Esophagus muscularis mucosa (tissue), 3 donors: ENCODE measurements around the gene PAX5.

ENCODE experiments used
- POLR2A ChIP-seq: fragments of 450-650 bp; IDR thresholded peaks from one replicate; pipeline ENCODE4 v1.6.1; 2017; ENCODE audit warnings: antibody characterized with exemption, moderate library complexity, mild to moderate bottlenecking, low read depth
- TF ChIP-seq, protein P1 (sequence below), 3 experiments: fragments of 200-600 bp in 2 of 3; fragments of 450-650 bp in 1 of 3; sonication (generic) in 2 of 3; IDR thresholded peaks; one replicate each; pipeline ENCODE4 v1.5.1; 2017 to 2019; ENCODE audit warnings: antibody characterized with exemption in 3 of 3, mild to moderate bottlenecking in 2 of 3, moderate library complexity in 1 of 3

DNA sequence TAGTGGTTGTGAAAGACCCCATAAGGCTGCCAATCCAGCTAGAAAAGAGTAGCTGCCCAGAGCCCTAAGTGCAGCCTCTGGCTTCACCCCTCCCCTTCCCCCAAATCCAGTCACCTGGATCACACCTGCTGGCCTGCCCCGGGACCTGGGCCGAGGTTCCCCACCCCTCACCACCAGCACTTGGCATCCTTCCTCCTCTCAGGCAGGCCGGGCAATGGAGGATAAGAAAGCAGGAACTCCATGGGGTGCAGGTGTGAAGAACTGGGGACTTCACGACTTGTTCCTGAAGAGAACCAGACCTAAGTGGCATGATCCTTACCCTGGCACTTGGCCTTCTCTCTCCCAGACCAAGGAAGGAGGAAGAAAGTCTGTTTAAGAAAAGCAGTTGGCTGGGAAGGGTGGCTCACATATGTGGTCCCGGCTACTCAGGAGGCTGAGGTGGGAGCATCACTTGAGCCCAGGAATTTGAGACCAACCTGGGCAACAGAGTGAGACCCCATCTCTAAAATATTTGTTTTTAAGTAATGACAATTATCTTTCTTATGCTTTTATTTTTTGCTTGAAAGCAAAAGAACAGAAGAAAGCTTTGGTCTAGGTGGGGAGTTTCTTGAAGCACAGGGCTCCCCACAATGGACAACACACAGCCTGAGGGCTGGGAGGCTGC is 131.1 kb downstream of the PAX5 start:
- TF ChIP-seq, protein P1, sequence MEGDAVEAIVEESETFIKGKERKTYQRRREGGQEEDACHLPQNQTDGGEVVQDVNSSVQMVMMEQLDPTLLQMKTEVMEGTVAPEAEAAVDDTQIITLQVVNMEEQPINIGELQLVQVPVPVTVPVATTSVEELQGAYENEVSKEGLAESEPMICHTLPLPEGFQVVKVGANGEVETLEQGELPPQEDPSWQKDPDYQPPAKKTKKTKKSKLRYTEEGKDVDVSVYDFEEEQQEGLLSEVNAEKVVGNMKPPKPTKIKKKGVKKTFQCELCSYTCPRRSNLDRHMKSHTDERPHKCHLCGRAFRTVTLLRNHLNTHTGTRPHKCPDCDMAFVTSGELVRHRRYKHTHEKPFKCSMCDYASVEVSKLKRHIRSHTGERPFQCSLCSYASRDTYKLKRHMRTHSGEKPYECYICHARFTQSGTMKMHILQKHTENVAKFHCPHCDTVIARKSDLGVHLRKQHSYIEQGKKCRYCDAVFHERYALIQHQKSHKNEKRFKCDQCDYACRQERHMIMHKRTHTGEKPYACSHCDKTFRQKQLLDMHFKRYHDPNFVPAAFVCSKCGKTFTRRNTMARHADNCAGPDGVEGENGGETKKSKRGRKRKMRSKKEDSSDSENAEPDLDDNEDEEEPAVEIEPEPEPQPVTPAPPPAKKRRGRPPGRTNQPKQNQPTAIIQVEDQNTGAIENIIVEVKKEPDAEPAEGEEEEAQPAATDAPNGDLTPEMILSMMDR (IDR thresholded peaks at IDR 0.05), result no peak
- TF ChIP-seq POLR2A, result no peak
